HepG2 (cell line): ENCODE data around the gene RABEPK. TPM values are rescaled to one million over a fixed set of nuclear protein-coding genes. Genes with fewer than 3 reads are reported as not detected.

Source experiments
- CENPX ChIP-seq: sonication (generic); formaldehyde crosslinking; IDR thresholded peaks from 2 replicates; pipeline ENCODE4 v1.9.0; 2021; ENCODE audit warnings: mild to moderate bottlenecking, missing genetic modification reagents, moderate library complexity
- HNRNPLL ChIP-seq: fragments of 200-400 bp; formaldehyde crosslinking; IDR thresholded peaks from 2 replicates; pipeline ENCODE4 v1.6.1; 2017; ENCODE audit warnings: mild to moderate bottlenecking, low read depth, low read length; ENCODE audit not compliant: poor library complexity, severe bottlenecking
- IRX3 ChIP-seq: sonication (generic); formaldehyde crosslinking; IDR thresholded peaks from 2 replicates; pipeline ENCODE4 v1.8.1; 2023; ENCODE audit warnings: mild to moderate bottlenecking, low read depth, missing genetic modification reagents, borderline replicate concordance
- MAFK ChIP-seq, 2 experiments: IDR thresholded peaks in 1 of 2; conservative IDR thresholded peaks in 1 of 2; 2 replicates each; pipeline ENCODE4 v1.6.1; 2011; ENCODE audit warnings: improper control_type of control experiment in 2 of 2, low read length in 2 of 2
- NR3C1 ChIP-seq: sonication (generic); formaldehyde crosslinking; IDR thresholded peaks from 2 replicates; pipeline ENCODE4 v1.4.0; 2020; ENCODE audit warnings: missing genetic modification reagents
- RFX3 ChIP-seq: IDR thresholded peaks from 2 replicates; pipeline ENCODE4 v1.6.1; 2016; ENCODE audit warnings: missing biosample characterization, missing genetic modification reagents
- SAFB2 ChIP-seq: sonication (generic); formaldehyde crosslinking; IDR thresholded peaks from 2 replicates; pipeline ENCODE4 v1.5.1; 2020; ENCODE audit warnings: missing genetic modification reagents, low read depth, mild to moderate bottlenecking, borderline replicate concordance
- STAT5B ChIP-seq: sonication (generic); formaldehyde crosslinking; IDR thresholded peaks from 2 replicates; pipeline ENCODE4 v1.4.0; 2020; ENCODE audit warnings: missing genetic modification reagents
- YEATS4 ChIP-seq: sonication (generic); formaldehyde crosslinking; IDR thresholded peaks from 2 replicates; pipeline ENCODE4 v1.4.0; 2020; ENCODE audit warnings: missing genetic modification reagents, borderline replicate concordance
- ZBTB40 ChIP-seq, 2 experiments: fragments of 450-650 bp in 1 of 2; sonication (generic) in 1 of 2; formaldehyde crosslinking in 1 of 2; IDR thresholded peaks; 2 replicates each; pipeline versions ENCODE4 v1.6.1 to v1.8.0; 2016 to 2022; ENCODE audit warnings: antibody characterized with exemption in 1 of 2, mild to moderate bottlenecking in 1 of 2, missing genetic modification reagents in 1 of 2
- ZNF672 ChIP-seq: sonication (generic); formaldehyde crosslinking; IDR thresholded peaks from 2 replicates; pipeline ENCODE4 v1.8.1; 2022; ENCODE audit warnings: missing genetic modification reagents
- ZNF841 ChIP-seq: sonication (generic); formaldehyde crosslinking; IDR thresholded peaks from 2 replicates; pipeline ENCODE4 v1.8.1; 2023; ENCODE audit warnings: missing genetic modification reagents, borderline replicate concordance
- polyA plus RNA-seq, 8 experiments: library from polyadenylated mRNA; depleted of rRNA in 3 of 8; stranded (reverse) in 7 of 8; unstranded in 1 of 8; fragments of >200 nt; fragmentation: Illumina TruSeq in 4 of 8; extraction: Trizol in 4 of 8; gene quantifications; 2 replicates each; pipeline versions ENCODE4 v1.2.1 to v1.2.3, GENCODE V29; 2011 to 2016; ENCODE audit warnings: low read depth in 4 of 8, missing spikeins in 1 of 8, mixed read lengths in 1 of 8; ENCODE audit not compliant: insufficient read depth in 1 of 8
- total RNA-seq, 5 experiments: library from RNA; depleted of rRNA; stranded (reverse); fragments of >200 nt; fragmentation: Illumina TruSeq; extraction: Trizol; gene quantifications; 2 replicates each; pipeline ENCODE4 v1.2.3, GENCODE V29; 2016; ENCODE audit warnings: low read depth in 1 of 5
- TF ChIP-seq, protein P1 (sequence below): sonication (generic); formaldehyde crosslinking; IDR thresholded peaks from 2 replicates; pipeline ENCODE4 v1.5.0; 2020; ENCODE audit warnings: missing genetic modification reagents, mild to moderate bottlenecking, borderline replicate concordance
- TF ChIP-seq, protein P2 (sequence below): sonication (generic); formaldehyde crosslinking; IDR thresholded peaks from 2 replicates; pipeline ENCODE4 v1.5.0; 2020; ENCODE audit warnings: mild to moderate bottlenecking, missing genetic modification reagents

The RABEPK gene
- total and polyA plus RNA-seq, 2 of the 13 experiments (the other 11 are each of a cell fraction or from before 2014, with no cell fraction given), result 75.5 to 90.0 TPM

DNA sequence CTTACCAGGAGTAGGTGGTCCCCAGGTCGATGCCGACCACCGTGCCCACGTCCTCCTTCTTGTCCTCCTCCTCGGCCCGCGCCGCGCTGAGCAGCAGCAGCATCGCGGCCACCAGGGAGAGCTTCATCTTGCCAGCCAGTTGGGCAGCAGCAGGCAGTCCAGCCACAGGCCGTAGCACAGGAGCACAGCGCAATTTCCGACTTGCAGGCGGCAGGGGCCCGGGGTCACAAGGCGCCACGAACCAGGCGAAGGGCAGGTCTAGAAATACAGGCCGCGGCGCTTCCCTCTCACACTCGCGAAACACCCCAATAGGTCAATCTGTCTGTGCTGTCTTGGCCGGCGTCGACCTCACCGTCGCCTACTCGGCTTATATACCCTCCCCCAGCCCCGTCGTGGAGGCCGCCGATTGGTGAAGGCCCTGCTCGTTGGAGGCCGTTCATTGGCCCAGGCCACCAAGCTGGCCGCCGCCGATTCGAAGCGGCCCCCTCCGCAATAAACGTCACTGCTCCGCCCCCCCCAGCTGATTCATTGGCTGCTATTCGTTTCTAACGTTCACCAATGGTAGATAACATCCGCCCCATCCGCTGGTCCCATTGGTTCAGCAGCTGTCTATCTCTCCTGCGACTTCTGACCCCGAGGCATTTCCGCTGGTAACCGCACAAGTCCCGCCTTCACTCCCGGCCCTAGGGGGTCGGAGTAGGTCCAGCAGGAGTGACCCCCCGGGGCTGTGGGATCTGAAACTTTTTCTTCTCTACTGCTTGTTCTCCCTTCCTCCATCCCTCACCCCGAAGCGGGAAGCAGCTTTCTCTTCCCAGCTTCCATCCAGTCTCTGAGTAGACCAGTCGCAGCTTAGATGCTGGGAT lies 40.9 kb downstream of the RABEPK start, which contains the start of gene HSPA5 (continued):
- TF ChIP-seq, protein P1, sequence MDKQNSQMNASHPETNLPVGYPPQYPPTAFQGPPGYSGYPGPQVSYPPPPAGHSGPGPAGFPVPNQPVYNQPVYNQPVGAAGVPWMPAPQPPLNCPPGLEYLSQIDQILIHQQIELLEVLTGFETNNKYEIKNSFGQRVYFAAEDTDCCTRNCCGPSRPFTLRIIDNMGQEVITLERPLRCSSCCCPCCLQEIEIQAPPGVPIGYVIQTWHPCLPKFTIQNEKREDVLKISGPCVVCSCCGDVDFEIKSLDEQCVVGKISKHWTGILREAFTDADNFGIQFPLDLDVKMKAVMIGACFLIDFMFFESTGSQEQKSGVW (CRISPR knock-in tag), result no peak
- no peak for TF ChIP-seq ZNF841 (CRISPR knock-in tag)
- TF ChIP-seq HNRNPLL, result peak; percentile 69
- no peak for TF ChIP-seq STAT5B (CRISPR knock-in tag)
- TF ChIP-seq ZBTB40 (IDR thresholded peaks at IDR 0.05), result peak; percentile 54
- peak; percentile 84 for TF ChIP-seq ZBTB40 (CRISPR knock-in tag; IDR thresholded peaks at IDR 0.05)
- peak; percentile 54; the same call in 1 of the 2 replicates for TF ChIP-seq SAFB2 (CRISPR knock-in tag)
- TF ChIP-seq CENPX (CRISPR knock-in tag), result no peak
- TF ChIP-seq ZNF672 (CRISPR knock-in tag), result no peak
- peak; percentile 96 for TF ChIP-seq YEATS4
- TF ChIP-seq MAFK (conservative IDR thresholded peaks at IDR 0.05 in 1 of 2, IDR thresholded peaks at IDR 0.05 in 1 of 2; ENCODE audit: low read length in 2 of 2), result no peak
- TF ChIP-seq, protein P2, sequence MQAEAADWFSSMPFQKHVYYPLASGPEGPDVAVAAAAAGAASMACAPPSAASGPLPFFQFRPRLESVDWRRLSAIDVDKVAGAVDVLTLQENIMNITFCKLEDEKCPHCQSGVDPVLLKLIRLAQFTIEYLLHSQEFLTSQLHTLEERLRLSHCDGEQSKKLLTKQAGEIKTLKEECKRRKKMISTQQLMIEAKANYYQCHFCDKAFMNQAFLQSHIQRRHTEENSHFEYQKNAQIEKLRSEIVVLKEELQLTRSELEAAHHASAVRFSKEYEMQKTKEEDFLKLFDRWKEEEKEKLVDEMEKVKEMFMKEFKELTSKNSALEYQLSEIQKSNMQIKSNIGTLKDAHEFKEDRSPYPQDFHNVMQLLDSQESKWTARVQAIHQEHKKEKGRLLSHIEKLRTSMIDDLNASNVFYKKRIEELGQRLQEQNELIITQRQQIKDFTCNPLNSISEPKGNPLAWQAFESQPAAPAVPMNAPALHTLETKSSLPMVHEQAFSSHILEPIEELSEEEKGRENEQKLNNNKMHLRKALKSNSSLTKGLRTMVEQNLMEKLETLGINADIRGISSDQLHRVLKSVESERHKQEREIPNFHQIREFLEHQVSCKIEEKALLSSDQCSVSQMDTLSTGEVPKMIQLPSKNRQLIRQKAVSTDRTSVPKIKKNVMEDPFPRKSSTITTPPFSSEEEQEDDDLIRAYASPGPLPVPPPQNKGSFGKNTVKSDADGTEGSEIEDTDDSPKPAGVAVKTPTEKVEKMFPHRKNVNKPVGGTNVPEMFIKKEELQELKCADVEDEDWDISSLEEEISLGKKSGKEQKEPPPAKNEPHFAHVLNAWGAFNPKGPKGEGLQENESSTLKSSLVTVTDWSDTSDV (CRISPR knock-in tag), result peak; percentile 97
- TF ChIP-seq RFX3, result no peak; the same call in 1 of the 2 replicates
- no peak for TF ChIP-seq NR3C1 (CRISPR knock-in tag)
- TF ChIP-seq IRX3, result no peak; the same call in 1 of the 2 replicates
